Upper lobe of right lung (tissue), 1 donor: ENCODE results near the gene LAMP5. TPM values are rescaled to one million over a fixed set of nuclear protein-coding genes. Genes with fewer than 3 reads are reported as not detected.
A peak's percentile ranks its signal among the peaks of the same experiment; 100 is the strongest.

Experiments
- ATAC-seq: fragments of 200-7000 bp; cut with Tn5 transposase; one replicate; pipeline ENCODE4 v1.9.1; 2020; ENCODE audit warnings: mild to moderate bottlenecking, moderate library complexity
- DNase-seq: peaks from one replicate; pipeline ENCODE4 v3.0.0-alpha.2; 2020
- H3K27ac ChIP-seq: fragments of 200-600 bp; one replicate; pipeline ENCODE4 v1.8.0; 2022
- H3K27me3 ChIP-seq: fragments of 200-600 bp; one replicate; pipeline ENCODE4 v1.8.0; 2022; ENCODE audit warnings: mild to moderate bottlenecking
- H3K36me3 ChIP-seq: fragments of 200-600 bp; one replicate; pipeline ENCODE4 v1.8.0; 2022
- H3K4me1 ChIP-seq: fragments of 200-600 bp; one replicate; pipeline ENCODE4 v1.8.0; 2022
- H3K4me3 ChIP-seq: fragments of 200-600 bp; one replicate; pipeline ENCODE4 v1.8.0; 2022; ENCODE audit warnings: mild to moderate bottlenecking
- H3K9me3 ChIP-seq: fragments of 200-600 bp; one replicate; pipeline ENCODE4 v1.8.0; 2022
- intact Hi-C: fragments of 100-400 bp; cut with DNase I; formaldehyde crosslinking; loops from one replicate; pipeline ENCODE4 v1.11.0; 2022
- total RNA-seq: library from RNA; stranded (reverse); fragmentation: NEBNext Ultra II Directional; extraction: Animal tissue kit (Norgen Biotek cat#: 25700); gene quantifications from one replicate; pipeline ENCODE4 v1.2.1, GENCODE V29; 2021
- TF ChIP-seq, protein P1 (sequence below): fragments of 200-600 bp; IDR thresholded peaks from one replicate; pipeline ENCODE4 v1.8.0; 2022; ENCODE audit warnings: antibody characterized with exemption
- donor health status: DM: no; HTN: yes; CAD: no; lungs with severe emphysema.

LAMP5 gene
- total RNA-seq, 1 donor from 2014 or later: 0.49 TPM

GRCh38 chr20:9500121-9500520 is 14.3 kb upstream of the LAMP5 start:
- ATAC-seq (peak; percentile 81), DNase-seq (no peak)
- intact Hi-C loops: no loop called here

DNA sequence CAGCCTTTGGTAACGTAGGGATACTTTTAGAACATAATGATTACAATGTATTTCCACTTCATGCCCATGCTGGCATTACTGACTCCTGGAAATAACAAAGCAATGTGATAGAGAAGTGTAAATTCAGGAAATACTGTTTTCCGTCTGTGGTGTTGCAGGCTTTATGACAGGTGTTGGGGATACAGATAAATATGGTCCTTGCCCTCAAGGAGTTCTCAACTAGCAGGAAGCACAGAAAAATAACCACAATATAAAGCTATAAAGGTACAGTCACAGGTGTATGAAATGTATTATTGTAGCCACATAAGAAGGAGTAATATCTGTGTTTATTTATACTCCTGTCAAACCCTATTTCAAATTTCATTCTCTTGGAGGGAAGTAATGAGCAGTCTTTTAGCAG is 12.9 kb upstream of the LAMP5 start:
- TF ChIP-seq, protein P1, sequence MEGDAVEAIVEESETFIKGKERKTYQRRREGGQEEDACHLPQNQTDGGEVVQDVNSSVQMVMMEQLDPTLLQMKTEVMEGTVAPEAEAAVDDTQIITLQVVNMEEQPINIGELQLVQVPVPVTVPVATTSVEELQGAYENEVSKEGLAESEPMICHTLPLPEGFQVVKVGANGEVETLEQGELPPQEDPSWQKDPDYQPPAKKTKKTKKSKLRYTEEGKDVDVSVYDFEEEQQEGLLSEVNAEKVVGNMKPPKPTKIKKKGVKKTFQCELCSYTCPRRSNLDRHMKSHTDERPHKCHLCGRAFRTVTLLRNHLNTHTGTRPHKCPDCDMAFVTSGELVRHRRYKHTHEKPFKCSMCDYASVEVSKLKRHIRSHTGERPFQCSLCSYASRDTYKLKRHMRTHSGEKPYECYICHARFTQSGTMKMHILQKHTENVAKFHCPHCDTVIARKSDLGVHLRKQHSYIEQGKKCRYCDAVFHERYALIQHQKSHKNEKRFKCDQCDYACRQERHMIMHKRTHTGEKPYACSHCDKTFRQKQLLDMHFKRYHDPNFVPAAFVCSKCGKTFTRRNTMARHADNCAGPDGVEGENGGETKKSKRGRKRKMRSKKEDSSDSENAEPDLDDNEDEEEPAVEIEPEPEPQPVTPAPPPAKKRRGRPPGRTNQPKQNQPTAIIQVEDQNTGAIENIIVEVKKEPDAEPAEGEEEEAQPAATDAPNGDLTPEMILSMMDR: no peak
- Histone ChIP-seq H3K4me3 (no peak overlapping the region), H3K27ac (no peak overlapping the region), H3K36me3 (no peaks in the 10 kb centered on the region), H3K4me1 (peaks cover 4% of the 10 kb centered on the region), H3K27me3 (peaks cover 14% of the 10 kb centered on the region), H3K9me3 (no peaks in the 10 kb centered on the region)
- intact Hi-C loops: no loop called here
- DNase-seq (no peak), ATAC-seq (no peak)

More at GRCh38 chr20:9500121-9500520, 14.3 kb upstream of the LAMP5 start:
- H3K4me1 ChIP-seq: no peaks in the 10 kb centered on the region
- H3K4me3 ChIP-seq: no peak overlapping the region
- no peaks in the 10 kb centered on the region for H3K9me3 ChIP-seq
- no peaks in the 10 kb centered on the region for H3K36me3 ChIP-seq
- H3K27me3 ChIP-seq: peaks cover under 1% of the 10 kb centered on the region
- no peak overlapping the region for H3K27ac ChIP-seq
- TF ChIP-seq, protein P1: no peak

DNA sequence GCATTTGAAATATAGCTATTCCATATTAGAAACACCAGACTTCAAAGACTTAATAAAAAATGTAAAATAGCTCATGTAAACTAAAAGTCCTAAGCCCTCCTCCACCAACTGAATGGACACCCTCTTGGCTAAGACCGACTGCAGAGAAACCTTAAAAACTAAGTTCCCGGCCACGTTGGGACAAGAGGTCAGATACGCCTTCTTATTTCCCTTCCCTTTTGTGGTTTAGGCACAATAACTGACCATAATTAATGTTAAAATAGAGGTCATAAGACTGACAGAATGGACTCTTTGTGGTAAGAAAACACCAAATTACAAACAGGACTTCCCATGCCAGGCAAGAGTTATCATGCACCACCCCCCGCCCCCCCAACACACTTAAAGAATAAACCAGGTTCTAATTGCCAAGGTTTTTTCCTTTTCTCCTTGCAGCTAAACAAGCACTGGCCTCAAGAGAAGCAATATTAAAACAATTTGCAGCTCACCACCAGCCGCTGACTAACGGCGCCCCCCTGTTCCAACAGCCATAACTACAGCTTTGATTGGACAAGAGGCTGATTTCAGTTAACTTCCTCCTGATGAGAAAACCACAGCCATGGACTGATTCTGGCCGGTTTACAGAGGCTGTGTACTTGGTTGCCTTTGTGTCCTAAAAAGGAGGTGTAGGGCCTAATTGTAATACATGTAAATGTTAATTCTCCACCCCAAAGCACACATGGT is 10.7 kb upstream of the LAMP5 start:
- Histone ChIP-seq H3K4me1 (peaks cover 9% of the 10 kb centered on the region), H3K27ac (no peak overlapping the region), H3K9me3 (no peaks in the 10 kb centered on the region), H3K36me3 (no peaks in the 10 kb centered on the region), H3K27me3 (peaks cover 36% of the 10 kb centered on the region), H3K4me3 (no peak overlapping the region)
- DNase-seq (no peak), ATAC-seq (peak; percentile 59)
- TF ChIP-seq, protein P1: no peak
- intact Hi-C loops: no loop called here

- no peak for ATAC-seq
Observed at GRCh38 chr20:9506280-9506821, 8.0 kb upstream of the LAMP5 start.

DNA sequence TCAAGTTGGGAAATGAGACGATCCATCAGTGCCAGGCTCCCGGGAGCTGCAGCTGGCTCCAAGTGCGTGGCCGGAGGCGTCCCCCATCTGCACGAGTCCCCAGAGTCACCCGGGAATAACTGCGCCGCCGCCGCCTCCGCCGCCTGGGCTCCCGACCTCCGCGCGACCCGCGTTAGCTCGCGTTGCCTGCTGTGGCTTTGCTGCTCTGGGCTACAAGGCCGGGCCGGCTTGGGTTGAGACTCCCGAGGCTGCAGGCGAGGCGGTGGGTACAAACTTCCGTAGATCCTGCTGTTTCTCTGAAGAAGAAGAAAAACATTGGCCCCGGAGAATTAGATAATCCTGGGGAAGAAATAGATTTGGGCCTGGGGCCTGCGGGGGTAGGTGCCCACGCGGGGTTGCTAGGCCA is 7.4 kb upstream of the LAMP5 start:
- H3K4me1 ChIP-seq: peaks cover 9% of the 10 kb centered on the region
- H3K27ac ChIP-seq: no peak overlapping the region
- TF ChIP-seq, protein P1: no peak
- no peaks in the 10 kb centered on the region for H3K9me3 ChIP-seq
- peaks cover 55% of the 10 kb centered on the region for H3K27me3 ChIP-seq
- H3K4me3 ChIP-seq: no peak overlapping the region
- ATAC-seq (no peak), DNase-seq (no peak)
- intact Hi-C loops: no loop called here
- no peaks in the 10 kb centered on the region for H3K36me3 ChIP-seq

More at GRCh38 chr20:9506280-9506821, 8.0 kb upstream of the LAMP5 start:
- no peaks in the 10 kb centered on the region for H3K36me3 ChIP-seq
- intact Hi-C loops: no loop called here
- no peak overlapping the region for H3K27ac ChIP-seq
- H3K9me3 ChIP-seq: no peaks in the 10 kb centered on the region
- TF ChIP-seq, protein P1: no peak
- peaks cover 53% of the 10 kb centered on the region for H3K27me3 ChIP-seq
- H3K4me1 ChIP-seq: peaks cover 9% of the 10 kb centered on the region
- H3K4me3 ChIP-seq: no peak overlapping the region
- DNase-seq: no peak
